Hematopoietic multipotent progenitor cell treated with erythropoietin and hydrocortisone succinate and interleukin-3 and kit ligand, for 8 days (in vitro differentiated cells): ENCODE results near the gene MAST1.
A peak's percentile ranks its signal among the peaks of the same experiment; 100 is the strongest.
"Not testable (repeated sequence)": the region's sequence is repeated elsewhere in the genome, so short reads cannot be mapped to it uniquely, and the experiment has no call there.

ENCODE experiments used
- DNase-seq: peaks from one replicate; pipeline ENCODE4 v3.0.0-alpha.2; 2015

The MAST1 gene

DNA sequence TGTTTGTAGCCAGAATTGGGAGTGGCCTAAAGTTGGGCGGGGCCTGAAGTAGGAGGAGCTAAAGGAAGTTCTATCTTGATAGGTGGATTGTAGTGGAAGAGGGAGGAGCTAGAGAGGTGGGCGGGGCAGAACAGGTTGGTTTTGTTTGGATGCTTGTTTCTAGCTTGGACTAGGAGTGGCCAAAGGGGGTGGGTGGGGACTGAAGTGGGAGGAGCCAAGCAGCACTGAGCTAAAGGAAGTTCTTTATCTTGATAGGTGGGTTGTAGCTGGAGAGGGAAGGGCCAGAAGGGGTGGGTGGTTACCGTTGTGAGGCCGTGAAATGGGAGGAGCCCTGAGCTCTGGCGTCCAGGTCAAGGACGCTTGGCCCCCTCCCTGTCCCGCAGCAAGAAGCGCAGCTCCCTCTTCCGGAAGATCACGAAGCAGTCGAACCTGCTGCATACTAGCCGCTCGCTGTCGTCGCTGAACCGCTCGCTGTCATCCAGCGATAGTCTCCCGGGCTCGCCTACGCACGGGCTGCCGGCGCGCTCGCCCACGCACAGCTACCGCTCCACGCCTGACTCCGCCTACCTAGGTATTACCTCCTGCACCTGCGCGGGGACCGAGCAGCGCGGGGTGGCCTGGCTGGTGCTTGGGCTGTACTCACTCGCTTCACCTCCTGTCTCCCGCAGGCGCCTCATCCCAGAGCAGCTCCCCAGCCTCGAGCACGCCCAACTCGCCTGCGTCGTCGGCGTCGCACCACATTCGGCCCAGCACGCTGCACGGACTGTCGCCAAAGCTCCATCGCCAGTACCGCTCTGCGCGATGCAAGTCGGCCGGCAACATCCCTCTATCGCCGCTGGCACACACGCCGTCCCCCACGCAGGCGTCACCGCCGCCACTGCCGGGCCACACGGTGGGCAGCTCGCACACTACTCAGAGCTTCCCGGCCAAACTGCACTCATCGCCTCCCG lies 34.9 kb downstream of the MAST1 start:
- peak; percentile 81 for DNase-seq

GRCh38 chr19:12873891-12874745 lies 35.8 kb downstream of the MAST1 start:
- DNase-seq, result no peak

DNA sequence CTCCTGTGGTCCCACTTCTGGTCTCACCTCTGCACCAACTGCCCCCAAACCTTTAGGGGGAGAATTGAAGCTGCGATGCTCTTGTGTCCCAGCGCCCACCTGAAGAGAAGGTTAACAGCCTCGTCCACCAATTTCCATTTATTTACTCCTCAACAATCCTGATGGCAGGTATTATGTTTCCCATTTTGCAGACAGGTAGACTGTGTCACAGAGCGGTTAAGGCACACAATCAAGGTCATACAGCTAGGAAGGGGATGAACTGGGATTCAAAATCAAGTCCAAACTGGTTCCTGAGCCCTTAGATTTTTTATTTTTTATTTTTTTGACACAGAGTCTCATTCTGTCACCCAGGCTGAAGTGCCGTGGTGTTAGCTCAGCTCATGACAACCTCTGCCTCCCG lies 36.8 kb downstream of the MAST1 start:
- DNase-seq, result no peak

DNA sequence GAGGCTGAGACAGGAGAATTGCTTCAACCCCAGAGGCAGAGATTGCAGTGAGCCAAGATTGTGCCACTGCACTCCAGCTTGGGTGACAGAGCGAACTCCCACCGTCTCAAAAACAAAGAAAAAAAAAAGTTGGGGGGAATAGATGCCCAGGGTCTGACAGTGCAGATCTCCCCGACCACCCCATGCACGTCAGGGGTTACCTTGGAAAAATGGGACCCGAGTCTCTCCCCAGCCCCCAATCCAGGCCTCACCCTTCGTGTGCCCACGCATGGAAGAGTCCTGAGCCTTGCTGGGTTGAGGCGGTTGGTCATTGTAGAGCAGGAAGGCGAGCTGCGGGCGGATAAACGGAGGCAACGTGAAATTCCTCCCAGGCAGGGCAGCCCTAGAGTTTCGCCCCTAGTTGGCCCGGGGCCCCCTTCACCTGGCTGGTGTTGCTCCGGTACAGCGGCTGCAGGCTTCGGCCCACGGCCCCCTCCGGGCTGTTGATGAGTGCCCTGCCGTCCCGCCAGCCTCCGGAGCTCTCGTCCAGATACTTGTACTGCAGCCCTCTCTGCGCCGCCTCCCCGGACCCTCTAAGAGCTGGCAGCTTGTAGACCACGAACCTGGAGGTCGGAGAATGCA lies 42.3 kb downstream of the MAST1 start:
- DNase-seq, result peak; percentile 35

DNA sequence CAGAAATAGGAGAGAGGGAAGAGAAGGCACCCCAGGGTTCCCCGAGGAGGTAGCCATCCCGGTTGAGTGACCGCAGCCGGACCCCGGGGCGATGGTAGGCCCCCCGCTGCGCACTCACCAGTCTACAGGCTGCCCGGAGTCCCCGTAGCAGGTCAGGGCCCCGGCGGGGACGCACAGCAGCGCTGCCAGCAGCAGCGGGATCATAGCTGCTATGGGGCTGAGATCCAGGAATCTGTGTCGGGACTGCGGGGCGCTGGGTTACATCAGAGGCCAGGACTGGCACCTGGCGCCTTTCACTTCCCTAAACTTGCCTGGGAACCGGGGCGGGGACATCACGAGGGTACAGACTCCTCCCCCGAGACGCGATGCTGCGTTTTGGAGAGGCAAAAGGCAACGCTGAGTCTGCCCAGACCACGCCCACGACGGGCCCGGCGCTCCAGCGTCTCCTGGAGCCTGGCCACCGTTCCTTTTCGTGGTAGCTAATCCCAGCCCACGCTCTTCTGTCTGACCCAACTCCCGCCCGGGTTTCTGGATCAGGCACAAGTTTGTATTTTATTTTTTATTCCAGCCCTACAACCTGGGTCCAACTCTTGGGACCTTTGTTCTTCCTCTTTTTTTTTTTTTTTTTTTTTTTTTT lies 43.0 kb downstream of the MAST1 start, which contains the start of gene DNASE2:
TSS of gene DNASE2 (minus strand) at position 278 of the 637 bp plus-strand sequence. CDS start at position 204, 74 bp downstream.
- peak; percentile 97 for DNase-seq

- no peak for DNase-seq
These were observed 44.3 kb downstream of the MAST1 start for GRCh38 chr19:12882589-12882988.

GRCh38 chr19:12884202-12884601 lies 45.9 kb downstream of the MAST1 start:
- peak; percentile 34 for DNase-seq

DNA sequence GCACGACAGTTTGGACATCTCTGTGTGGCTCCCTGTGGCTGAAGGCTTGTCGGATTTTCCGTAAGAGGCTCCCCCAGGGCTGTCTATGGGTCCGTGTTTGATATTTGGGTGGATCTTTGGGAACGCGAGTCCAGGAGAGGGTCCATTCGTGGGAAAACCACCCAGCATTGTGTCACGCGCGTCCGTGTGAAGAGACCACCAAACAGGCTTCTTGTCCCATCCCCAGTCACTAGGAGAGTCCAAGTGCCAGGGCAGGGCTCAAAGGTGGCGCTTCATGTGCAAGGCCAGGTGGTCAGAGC lies 46.3 kb downstream of the MAST1 start:
- DNase-seq, result no peak

DNA sequence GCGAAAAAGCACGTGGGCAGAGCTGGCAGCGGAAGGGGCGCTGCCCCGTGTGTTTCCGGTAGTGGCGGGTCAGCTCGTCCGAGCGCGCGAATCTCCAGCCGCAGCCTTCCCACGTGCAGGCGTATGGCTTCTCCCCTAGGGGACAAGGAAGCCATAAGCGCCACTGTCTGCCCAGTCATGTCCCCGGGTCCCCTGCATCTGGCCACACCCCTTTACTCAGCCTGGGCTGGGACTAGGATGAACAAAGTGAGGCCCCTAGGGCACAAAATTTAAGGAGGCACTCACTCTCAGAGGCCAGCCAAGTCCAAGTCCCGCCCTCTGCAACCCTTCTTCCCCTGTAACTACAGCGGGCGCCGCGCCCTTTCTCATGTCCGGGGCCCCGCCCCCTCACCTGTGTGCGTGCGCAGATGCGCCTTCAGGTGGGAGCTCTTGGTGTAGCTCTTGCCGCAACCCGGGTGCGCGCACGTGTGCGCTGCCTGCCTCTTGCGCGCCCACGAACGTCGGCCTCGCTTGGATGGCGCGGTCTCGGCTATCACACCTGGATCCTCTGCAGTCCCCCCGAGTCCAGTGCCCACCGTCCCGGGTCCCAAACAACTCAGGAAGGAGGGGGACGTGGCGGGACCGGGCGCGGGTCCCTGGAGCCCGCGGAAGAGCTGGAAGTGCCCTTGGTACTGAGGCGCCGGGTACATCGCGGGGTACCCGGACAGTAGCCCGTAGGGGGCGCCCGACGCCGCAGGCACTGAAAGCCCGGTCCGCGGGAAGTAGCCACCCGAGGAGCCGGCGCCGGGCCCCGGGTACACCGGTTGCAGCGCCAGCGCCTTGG lies 46.8 kb downstream of the MAST1 start:
- DNase-seq, result peak; percentile 96

DNA sequence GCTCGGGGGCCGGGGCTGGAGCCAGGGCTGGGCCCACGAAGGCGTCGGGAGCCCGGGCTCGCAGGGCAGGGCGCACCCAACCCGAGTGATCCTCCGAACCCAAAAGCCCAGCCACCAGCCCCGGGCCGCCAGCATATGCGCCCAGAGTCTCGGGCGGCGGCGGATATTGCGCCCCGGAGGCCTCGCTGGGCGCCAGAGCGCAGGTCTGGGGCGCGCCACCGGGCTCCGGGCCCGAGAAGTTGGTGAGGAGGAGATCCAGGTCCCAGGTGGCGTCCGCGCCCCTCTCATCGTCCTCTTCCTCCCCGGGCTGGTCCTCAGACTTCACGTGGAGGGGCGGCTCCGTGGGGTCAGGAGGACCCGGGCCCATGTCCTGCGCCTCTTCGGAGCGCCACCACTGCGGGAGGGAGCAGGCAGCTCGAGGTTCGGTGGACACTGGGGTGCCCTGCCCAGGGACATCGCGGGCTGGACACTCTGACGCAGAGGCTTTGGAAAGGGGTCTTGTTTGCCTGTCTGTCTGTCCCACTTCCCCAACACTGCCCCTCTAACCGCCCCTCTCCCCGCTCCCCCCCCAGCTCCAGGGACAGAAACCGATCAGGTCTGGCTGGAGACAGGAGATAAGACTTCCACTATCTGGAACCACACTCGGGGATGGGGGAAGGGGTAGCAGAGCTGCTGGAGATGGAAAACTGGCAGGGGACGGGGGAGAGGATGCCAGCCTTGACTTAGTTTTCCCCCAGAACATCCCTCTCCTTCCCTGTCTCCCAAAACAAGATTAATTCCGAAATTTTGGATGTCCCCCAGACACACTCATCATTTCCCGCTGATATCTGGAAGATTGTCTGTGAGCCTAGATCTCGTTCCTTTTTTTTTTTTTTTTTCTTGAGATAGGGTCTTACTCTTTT lies 47.7 kb downstream of the MAST1 start:
- peak; percentile 92 for DNase-seq

- no peak for DNase-seq
These were observed 48.3 kb downstream of the MAST1 start for GRCh38 chr19:12886651-12886968.

DNA sequence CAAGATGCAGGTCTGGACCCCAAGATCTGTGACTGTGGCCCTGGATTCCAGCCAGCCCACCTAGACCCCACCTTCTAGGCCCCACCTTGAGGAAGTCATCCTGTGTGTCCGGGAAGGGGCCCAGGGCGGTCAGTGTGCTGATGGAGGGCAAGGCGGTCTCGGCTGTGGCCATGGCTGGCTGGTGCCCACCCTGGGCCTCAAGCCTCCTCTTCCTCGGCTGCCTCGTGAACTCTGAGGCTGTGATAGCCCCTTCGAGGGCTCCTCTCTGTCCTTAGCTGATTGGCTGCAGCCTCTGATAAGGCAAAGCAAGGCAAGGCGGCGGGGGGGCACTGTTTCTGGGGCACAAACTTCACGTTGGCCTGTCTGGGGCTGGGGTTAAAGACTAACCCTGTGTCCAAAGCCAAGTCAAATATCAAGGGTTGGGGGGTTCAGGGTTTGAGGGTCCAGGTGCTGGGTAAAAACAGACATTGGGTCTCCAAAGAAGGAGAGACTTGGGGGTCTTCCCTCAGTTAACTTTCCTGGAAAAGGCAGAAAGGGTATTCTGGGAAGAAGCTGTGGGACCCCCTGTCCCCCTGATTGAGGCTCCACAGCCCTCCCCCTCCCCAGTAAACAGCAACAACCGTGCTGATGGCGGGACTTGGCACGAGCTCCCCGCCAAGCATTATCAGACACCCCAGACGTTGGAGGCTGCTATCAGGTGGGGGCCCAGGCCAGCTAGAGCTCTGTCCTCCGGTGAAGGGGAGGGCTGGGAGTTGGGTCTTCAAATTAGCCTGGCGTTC lies 48.8 kb downstream of the MAST1 start, which contains the start of gene KLF1:
TSS of gene KLF1 (minus strand) at position 233 of the 779 bp plus-strand sequence. CDS start at position 172, 61 bp downstream.
- DNase-seq, result peak; percentile 95

- DNase-seq, result peak; percentile 56
These were observed 49.8 kb downstream of the MAST1 start for GRCh38 chr19:12888006-12888603.

DNA sequence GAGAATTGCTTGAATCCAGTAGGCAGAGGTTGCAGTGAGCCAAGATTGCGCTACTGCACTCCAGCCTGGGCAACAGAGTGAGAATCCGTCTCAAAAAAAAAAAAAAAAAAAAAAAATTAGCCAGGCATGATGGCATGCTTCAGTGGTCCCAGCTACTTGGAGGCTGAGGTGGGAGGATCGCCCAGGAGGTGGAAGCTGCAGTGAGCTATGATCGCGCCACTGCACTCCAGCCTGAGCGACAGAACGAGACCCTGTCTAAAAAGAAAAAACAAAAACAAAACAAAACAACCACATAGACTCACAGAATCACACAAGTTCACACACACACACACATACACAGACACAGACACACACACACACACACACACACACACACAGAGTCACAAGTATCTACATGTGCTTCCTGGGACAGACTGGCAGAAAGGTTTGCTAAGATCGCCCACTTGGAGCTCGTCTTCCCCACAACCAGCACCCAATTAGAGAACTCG lies 52.0 kb downstream of the MAST1 start:
- DNase-seq, result not testable (repeated sequence)

GRCh38 chr19:12890787-12891552 lies 52.7 kb downstream of the MAST1 start, which contains the start of gene GCDH:
GCDH (plus strand) TSS chr19:12891160; CDS start chr19:12891305, 145 bp downstream.
- DNase-seq, result peak; percentile 100

DNA sequence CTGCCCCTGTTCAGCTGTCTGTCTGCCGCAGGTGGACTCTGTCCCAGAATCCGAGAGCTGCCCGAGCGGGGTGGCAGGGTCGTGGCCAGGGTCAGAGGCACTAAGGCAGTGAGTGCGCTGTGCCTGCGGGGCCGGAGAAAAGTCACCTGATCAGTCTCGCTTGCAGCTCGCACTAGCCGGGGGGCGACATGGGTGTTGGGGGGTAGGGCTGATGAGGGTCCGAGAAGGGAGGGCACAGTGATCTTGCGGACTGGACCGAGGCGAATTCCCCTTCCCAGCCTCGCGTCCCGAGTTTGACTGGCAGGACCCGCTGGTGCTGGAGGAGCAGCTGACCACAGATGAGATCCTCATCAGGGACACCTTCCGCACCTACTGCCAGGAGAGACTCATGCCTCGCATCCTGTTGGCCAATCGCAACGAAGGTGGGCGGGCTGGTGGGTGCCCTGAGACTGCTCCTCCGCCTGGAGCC lies 53.3 kb downstream of the MAST1 start:
- DNase-seq, result peak; percentile 16

DNA sequence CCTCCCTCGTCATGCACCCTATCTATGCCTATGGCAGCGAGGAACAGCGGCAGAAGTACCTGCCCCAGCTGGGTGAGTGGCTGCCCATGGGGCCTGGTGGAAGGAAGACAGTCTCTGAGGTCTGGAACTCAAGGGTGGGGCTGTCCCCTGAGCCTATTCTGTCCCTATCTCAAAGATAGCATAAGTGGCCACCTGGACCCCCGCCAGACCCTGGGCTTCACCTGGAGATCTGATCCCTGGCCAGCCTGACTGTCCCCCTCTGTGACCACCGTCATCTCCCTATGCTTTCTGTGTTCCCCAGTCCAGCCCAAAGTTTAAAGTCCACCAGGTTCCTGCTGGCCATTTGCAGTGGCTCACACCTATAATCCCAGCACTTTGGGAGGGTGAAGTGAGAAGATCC lies 55.3 kb downstream of the MAST1 start:
- no peak for DNase-seq

GRCh38 chr19:12896460-12896859 lies 58.1 kb downstream of the MAST1 start:
- DNase-seq, result no peak
